Activated gamma-delta T cell treated with Interleukin-2 at 50 U/mL for 16 hours (primary cell): ENCODE results near the gene CAMTA1.

ENCODE experiments used
- DNase-seq: peaks from one replicate; pipeline ENCODE4 v3.0.0-alpha.2; 2020

CAMTA1 gene

GRCh38 chr1:7174980-7175906 lies 390.0 kb downstream of the CAMTA1 start:
- DNase-seq = no peak

GRCh38 chr1:7177021-7177420 lies 391.8 kb downstream of the CAMTA1 start:
- no peak for DNase-seq

- no peak for DNase-seq
These were observed 392.3 kb downstream of the CAMTA1 start for GRCh38 chr1:7177438-7178146.

GRCh38 chr1:7178336-7178735 lies 393.1 kb downstream of the CAMTA1 start:
- no peak for DNase-seq

- no peak for DNase-seq
These were observed 393.5 kb downstream of the CAMTA1 start for GRCh38 chr1:7178741-7179140.

- DNase-seq = no peak
These were observed 400.5 kb downstream of the CAMTA1 start for GRCh38 chr1:7185721-7186120.

GRCh38 chr1:7186382-7187111 lies 401.3 kb downstream of the CAMTA1 start:
- DNase-seq = no peak

- no peak for DNase-seq
These were observed 401.8 kb downstream of the CAMTA1 start for GRCh38 chr1:7187112-7187493.

- no peak for DNase-seq
These were observed 405.0 kb downstream of the CAMTA1 start for GRCh38 chr1:7190261-7190660.

GRCh38 chr1:7192453-7192852 lies 407.2 kb downstream of the CAMTA1 start:
- DNase-seq = no peak

GRCh38 chr1:7196036-7196911 lies 411.0 kb downstream of the CAMTA1 start:
- DNase-seq = no peak

- DNase-seq = no peak
These were observed 413.4 kb downstream of the CAMTA1 start for GRCh38 chr1:7198664-7199063.

GRCh38 chr1:7199077-7199779 lies 414.0 kb downstream of the CAMTA1 start:
- no peak for DNase-seq

- no peak for DNase-seq
These were observed 422.8 kb downstream of the CAMTA1 start for GRCh38 chr1:7207875-7208646.

GRCh38 chr1:7208647-7209180 lies 423.5 kb downstream of the CAMTA1 start:
- DNase-seq = no peak

GRCh38 chr1:7209336-7209735 lies 424.1 kb downstream of the CAMTA1 start:
- no peak for DNase-seq

GRCh38 chr1:7218210-7218832 lies 433.1 kb downstream of the CAMTA1 start:
- DNase-seq = no peak

GRCh38 chr1:7219031-7219430 lies 433.8 kb downstream of the CAMTA1 start:
- DNase-seq = no peak

- DNase-seq = no peak
These were observed 434.8 kb downstream of the CAMTA1 start for GRCh38 chr1:7220007-7220406.

GRCh38 chr1:7220712-7221252 lies 435.5 kb downstream of the CAMTA1 start:
- DNase-seq = no peak
